Femur (tissue), 1 donor: ENCODE data around the gene CSF3R.
A peak's percentile ranks its signal among the peaks of the same experiment; 100 is the strongest.

Experiments used
- DNase-seq: peaks from one replicate; pipeline ENCODE4 v3.0.0-alpha.2; 2017

Gene CSF3R

GRCh38 chr1:36482724-36483388 is at the start of gene CSF3R:
Gene CSF3R (minus strand): TSS chr1:36482913. CDS start chr1:36479496, 3,417 bp downstream.
- peak; percentile 40 for DNase-seq

- DNase-seq: no peak
Observed at GRCh38 chr1:36531833-36532232, 49.1 kb upstream of the CSF3R start.

DNA sequence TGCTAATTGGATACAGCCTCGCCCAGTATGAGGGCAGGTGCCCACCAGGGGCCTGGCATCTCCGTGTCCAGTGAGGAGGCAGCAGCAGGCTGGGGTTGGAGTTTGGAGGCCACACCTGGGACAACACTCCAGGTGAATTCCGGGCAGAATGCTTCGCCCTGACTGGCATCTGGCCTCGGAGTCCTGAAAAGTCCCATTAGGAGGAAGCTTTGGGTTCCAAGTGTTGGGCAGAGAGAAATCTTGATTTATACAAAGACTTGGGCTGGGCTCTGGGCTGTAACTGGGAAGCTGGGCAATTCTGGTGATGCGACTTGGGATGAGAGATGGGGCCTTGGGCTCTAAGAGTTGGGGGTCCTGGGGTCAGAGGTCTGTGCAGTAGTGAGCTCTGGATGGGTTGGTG is 48.1 kb upstream of the CSF3R start:
- no peak for DNase-seq

DNA sequence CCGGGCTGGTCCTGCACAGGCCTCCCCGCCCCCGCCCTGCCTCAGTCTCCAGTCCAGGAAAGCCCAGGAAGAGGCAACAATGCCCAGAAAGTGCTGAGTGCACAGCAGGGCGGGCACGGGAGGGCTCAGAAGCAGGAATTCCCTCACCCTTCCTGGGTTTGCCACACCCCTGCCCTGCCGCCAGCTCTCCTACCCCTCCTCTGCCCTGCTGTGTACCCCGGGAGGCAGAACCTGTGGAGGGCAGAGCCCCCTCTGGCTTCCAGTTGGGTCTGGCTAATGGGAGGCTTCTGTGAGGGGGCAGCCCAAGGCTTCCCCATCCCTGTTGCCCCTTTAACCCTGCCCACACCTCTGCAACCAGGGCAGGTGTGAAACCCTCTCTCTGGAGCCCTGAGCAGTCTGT is 47.5 kb upstream of the CSF3R start:
- no peak for DNase-seq

DNA sequence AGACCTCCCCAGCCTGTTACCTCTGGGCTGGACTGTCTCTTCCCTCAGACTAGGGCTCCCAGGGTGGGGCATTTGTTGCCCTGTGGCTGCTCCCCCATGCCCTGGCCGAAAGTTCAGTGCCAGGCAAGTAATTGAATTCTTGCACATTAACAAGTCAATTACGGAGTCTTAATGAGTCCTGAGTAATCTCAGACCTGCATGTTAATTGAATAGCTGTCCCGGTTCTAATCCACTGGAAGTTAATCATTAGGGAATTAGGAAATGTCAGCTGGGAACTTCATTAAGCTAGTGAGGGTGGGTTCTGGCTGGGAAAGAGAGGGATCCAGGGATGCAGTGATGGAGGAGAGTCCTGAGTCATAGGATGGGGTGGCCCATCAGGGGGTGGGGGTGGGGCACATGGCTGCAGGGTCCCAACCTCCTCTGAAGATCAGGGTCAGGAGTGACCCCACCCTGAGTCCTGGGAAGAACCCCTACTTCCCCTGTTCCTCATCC is 47.1 kb upstream of the CSF3R start:
- DNase-seq: no peak

- DNase-seq: no peak
Observed at GRCh38 chr1:36528361-36529349, 45.9 kb upstream of the CSF3R start.

GRCh38 chr1:36525166-36525565 is 42.5 kb upstream of the CSF3R start:
- no peak for DNase-seq

GRCh38 chr1:36524359-36525062 is 41.8 kb upstream of the CSF3R start:
- no peak for DNase-seq

DNA sequence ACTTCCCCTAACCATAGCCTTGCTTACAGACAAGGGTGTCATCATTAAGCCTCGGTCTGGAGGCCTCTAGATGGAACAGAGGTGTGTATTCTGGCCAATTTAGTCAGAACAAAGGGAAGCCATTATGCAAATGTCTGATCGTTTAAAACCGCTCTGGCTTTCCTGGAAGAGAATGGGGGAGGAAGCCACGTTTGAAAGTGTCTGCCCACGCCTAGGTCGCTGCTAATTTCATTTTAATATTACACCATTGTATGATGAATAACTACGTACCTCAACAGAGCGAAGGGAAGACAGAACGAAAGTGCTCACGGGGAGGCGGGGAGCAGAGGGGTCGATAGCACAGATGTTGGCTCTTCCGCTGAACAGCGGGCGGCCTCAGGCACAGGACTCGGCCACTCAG is 41.1 kb upstream of the CSF3R start:
- no peak for DNase-seq

DNA sequence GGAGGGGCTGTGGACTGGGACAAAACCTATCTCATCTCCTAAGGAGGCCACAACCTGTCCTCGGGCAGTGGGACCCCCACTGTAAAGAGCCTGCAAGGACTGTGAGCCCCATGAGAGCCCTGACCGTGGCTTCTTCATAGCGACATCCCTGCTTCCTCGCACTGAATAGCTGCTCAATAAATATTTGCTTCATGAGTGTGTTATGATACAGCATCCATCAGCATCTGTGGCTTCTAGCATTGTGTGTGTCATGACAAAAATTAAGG is 40.5 kb upstream of the CSF3R start:
- no peak for DNase-seq

GRCh38 chr1:36522461-36523229 is 39.9 kb upstream of the CSF3R start:
- DNase-seq: no peak

DNA sequence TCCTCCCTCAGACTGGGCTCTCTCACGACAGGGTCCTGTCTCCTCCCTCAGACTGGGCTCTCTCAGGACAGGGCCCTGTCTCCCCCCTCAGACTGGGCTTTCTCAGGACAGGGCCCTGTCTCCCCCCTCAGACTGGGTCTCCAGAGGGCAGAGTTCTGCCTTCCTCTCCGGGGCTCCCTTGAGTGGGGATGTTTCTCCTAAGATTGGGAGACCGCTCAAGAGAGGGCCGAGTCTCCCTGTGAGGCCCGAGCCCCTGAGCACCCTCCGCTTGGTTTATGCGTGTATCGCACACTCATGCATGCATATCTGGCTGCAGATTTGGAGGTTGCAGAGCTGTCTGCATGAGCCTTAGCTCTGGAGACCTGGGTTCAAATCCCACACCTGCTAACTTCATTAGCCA is 39.3 kb upstream of the CSF3R start:
- DNase-seq: no peak

- DNase-seq: no peak
Observed at GRCh38 chr1:36520771-36521420, 38.2 kb upstream of the CSF3R start.

DNA sequence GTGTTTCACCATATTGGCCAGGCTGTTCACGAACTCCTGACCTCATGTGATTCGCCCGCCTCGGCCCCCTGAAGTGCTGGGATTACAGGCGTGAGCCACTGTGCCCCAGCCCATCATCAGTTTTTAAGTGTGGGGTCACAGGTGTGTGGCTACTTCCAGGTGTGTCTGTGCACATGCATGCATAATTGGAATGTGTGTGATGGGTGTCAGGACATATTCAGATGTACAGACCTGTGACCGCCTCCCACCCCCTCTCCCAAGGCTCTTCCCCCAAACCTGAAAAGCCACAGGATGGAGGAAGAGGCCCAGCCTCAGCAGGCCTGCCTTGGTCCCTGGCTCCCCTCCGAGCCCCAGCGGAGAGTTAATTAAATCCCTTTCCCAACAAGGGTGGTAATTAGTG is 37.3 kb upstream of the CSF3R start:
- no peak for DNase-seq

- no peak for DNase-seq
Observed at GRCh38 chr1:36517011-36517771, 34.5 kb upstream of the CSF3R start.

GRCh38 chr1:36516372-36517010 is 33.8 kb upstream of the CSF3R start:
- peak; percentile 51 for DNase-seq

DNA sequence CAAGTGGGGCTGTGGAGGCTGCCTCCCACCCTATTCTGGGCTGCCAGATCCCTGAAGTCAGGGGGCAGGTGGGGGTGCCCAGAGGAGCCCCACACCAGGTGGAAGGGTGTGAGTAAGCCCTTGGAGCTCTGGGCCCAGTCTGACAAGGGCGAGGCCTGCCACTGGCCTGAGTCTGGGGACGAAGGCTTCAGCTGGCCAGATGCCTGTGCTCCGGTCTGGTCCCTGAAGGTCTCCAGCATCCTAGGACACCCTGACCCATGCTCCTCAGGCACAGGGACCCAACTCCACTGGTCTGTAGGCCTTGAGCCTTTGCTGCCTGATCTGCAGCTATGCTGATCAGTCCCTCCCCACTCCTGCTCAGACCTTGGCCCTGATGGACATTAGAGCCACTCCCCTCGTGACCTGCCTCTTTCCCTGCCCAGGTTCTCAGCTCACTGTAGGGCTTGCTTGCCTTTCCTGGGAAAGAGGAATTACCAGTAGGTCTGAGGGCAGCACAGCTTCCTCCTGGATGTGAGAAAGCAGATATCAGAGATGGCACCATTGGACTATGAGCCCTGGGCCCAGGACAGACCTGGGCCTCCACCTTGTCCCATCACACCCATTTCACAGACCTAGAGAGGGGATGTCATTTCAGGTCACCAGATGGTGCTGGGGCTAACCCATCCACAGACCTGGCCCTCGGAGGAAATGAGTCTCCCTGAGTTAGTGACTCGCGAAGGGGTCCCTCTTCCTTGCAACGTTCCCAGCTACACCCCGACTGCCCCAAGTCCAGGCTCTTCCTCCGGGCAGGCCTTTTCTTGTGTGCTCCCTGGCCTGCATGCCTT is 32.8 kb upstream of the CSF3R start:
- no peak for DNase-seq

DNA sequence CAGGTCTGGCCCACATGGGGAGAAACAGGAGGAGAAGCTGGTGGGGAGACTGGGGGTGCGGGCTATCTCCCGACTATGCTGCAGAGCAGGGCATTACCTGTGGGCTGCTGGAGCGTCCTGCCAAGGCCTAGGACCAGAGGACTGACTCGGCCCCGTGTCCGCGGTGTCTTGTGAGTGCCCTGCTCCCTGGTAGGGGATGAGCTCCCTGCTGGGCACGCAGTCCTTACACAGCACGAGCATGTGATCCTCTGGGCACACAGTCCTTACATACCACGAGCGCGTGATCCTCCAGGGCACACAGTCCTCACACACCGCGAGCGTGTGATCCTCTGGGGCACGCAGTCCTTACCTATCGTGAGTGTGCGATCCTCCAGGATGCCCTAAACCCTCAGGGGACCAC is 31.8 kb upstream of the CSF3R start:
- DNase-seq: no peak

GRCh38 chr1:36513676-36514473 is 31.2 kb upstream of the CSF3R start:
- DNase-seq: no peak
